Measurements from ENCODE around the gene ZNF136.

The ZNF136 gene

DNA sequence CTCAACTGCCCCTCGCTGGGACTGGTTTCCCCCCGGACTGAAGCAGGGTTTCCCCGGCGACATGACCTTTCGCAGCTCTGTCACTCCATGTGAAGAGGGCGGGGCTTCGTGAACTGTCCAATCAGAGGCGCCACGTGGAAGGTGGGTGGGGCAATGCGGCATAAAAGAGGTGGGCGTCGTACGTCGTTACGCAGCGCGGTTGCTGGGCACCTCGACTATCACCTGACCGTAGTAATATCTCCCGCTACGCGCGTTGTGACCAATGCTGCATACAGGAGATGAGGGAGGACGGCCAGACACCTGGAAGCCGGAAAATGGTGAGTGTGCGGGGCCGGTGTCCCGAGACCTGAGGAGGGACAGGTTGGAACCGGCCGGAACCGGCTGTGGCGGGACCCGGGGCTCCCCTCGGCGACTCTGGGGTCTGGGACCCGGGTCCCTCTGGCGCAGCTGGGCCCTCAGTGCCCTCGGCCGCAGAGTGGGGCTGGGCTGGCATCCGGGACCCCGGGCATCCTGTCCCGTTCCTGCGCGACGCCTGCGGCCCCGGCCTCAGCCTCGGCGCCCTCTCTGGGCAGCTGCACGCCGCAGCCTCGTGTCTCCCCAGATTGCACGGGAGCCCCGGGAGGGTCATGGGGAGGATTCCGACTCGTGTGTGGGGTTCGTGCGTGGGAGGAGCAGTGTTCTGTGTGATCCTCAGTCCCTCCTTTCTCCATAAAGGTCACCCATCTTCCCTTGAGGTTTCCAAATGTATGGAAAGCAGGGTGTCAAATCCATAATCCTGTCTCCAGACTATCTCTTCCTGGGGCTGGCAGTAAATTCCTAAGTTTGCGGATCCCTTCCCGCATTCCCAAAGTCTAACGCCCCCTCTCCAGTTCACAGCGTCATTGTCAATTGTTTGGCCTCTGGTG is 32.2 kb downstream of the ZNF136 start:
- peak; percentile 48 to 74 (median 49) for DNase-seq (ENCODE audit: low read depth in 3 of 3)

DNA sequence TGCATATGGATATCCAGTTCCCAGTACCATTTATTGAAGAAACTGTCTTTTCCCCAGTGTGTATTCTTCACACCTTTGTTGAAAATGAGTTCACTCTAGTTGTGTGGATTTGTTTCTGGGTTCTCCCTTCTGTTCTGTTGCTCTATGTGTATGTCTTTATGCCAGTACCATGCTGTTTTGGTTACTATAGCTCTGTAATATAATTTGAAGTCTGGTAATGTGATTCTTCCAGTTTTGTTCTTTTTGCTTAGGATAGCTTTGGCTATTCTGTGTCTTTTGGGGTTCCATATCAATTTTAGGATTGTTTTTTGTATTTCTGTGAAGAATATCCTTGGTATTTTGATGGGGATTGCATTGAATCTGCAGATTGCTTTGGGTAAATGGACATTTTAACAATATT is 35.2 kb downstream of the ZNF136 start:
- no peak for DNase-seq (ENCODE audit: low read depth in 3 of 3)

DNA sequence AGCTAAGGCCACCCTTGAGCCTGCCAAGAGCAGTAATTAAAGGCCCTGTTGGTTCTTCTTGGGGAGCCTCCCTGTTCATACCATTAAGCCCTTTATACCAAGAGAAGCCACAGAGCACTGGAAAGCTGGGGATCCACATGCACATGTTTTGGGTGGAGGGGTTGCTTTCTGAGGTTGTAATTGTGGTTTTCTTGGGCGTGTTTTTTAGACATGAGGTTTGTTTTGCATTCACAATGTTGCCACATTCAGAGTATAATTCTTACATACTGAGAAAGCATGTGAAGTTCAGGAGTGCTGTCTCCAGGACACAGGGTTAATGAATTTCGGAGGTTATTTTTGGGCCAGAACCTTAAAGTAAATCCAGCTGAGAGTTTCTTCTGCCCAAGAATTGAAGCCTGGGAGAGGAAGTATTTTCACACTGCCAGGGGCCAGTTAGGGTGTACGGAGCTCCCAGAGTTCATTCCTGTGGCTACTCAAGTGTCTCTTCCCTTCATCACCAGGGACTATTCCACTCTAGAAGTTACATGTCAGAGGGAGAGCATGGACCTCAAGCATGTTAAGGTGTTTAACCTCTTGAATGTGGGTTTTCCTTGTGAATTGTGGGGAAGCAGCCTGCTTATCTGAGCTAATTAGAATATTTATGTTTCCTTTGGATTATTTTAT is 37.0 kb downstream of the ZNF136 start:
- no peak for DNase-seq (ENCODE audit: low read depth in 3 of 3)

DNA sequence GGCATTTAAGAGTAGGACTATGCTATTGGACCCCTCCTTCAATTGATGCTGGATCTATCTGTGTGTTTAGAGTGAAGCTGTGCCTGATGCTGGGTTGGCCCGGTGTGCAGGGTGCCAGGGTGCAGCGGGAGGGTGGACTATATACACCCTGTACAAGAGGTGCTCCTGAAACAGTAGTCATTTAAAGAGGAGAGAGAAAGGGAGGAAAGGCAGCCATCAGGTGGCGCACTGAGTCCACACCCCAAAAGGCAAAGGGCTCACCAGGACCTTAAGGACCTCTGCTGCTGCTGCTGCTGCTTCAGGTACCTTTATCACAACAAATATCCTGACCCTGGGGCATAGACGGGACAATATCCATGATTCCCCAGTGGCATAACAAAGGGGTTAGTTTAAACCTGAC is 39.4 kb downstream of the ZNF136 start:
- peak; percentile 24 to 51 (median 48) for DNase-seq (ENCODE audit: low read depth in 3 of 3)

DNA sequence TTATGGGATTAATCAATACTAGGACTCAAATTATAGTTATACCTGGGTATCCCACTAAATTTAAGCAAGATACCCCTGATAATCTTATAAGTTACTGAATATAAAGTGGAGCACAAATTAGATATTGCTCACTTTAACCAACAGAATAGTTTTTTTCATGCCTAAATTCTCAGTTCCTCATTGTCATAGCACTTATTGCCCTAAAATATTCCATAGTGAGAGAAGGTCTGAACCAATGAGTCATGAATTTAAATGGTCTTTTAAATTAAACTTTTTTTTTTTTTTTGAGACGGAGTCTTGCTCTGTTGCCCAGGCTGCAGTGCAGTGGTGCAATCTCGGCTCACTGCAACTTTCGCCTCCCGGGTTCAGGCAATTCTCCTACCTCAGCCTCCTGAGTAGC is 42.4 kb downstream of the ZNF136 start:
- no peak for DNase-seq (ENCODE audit: low read depth in 3 of 3)

DNA sequence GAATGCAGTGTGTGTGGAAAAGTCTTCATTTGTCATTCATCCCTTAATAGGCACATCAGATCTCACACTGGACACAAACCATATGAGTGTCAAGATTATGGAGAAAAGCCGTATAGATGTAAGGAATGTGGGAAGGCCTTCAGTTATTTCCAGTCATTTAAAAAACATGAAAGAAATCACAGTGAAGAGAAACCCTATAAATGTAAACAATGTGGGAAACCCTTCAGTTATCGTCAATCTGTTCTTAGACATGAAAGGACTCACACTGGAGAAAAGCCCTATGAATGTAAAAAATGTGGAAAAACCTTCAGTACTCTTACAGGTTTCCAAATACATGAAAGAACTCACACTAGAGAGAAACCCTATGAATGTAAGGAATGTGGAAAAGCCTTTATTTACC is 45.3 kb downstream of the ZNF136 start:
- DNase-seq (ENCODE audit: low read depth in 3 of 3), result no peak

DNA sequence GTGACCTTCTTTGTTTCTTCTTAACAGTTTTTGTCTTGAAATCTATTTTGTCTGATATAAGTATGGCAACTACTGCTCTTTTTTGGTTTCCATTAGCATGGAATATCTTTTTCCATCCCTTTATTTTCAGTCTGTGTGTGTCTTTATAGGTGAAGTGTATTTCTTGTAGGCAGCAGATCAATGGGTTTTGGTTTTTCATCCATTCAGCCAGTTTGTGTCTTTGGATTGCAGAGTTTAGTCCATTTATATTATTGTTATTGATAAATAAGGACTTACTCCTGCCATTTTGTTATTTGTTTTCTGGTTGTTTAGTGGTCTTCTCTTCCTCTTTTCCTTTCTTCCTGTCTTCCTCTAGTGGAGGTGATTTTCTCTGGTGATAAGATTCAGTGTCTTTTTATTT is 54.4 kb downstream of the ZNF136 start:
- no peak for DNase-seq (ENCODE audit: low read depth in 3 of 3)

DNA sequence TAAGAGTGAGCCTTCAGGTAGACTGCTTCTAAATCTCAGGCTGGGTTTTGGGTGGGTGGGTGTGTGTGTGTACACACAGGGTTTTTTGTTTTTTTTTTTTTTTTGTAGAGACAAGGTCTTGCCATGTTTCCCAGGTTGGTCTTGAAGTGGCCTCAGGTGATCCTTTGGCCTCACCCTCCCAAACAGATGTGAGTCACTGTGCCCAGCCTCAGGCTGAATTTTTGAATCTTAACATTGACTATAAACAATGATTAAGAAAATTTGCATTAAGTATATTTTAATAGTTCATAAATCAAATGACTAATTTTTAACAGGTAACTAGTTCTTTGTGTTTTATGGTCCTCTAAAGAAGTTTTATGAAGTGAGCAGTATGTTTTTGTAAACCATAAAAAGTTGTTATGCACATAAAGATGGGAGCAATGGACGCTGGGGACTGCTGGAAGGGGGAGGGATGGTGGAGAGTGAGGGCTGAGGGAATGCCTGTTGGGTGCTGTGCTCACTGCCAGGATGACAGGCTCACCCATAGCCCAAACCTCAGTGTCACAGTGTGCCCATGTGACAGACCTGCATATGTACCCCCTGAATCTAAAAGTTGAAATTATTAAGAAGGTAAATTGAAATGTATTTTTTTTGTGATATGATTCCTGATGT is 60.2 kb downstream of the ZNF136 start:
- DNase-seq (ENCODE audit: low read depth in 3 of 3), result no peak

DNA sequence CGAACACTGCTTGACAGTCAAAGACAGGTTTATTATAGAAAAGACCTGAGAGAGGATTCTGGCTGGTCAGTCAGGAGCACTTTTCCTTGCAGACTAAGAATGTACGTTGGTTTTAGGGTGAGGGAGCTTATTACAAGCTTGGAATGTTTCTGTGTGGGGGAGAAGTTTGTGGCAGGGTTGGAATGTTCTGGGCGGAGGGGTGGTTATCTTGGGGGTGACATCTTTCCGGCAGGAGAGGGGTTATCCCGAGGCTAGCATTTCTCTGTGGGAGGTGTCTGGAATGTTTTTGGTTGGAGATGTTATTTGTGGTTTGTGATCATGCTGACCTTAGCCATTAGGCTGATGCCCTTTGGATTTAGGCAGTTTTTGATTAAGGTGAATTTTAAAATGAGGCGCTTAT is 61.8 kb downstream of the ZNF136 start:
- DNase-seq (ENCODE audit: low read depth in 3 of 3), result no peak

DNA sequence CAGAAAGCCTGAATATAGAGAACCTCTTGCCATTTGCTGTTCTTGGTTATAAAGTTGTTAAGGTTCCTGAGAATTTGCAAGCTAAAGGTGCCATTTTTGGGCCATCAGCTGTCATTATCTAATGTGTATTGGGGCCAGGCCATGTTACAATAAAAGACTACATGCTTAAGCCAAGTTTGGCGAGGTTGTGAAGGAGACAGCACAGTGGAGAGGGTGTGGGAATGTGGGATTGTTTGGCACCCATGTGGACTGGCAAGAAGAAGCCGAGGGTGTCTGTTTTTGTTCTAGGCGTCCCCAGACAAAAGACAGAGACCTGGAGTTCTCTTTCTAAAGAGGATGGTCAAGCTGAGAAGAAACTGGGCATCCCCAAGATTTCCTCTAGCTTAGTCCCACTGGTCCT is 67.1 kb downstream of the ZNF136 start:
- no peak for DNase-seq (ENCODE audit: low read depth in 3 of 3)

DNA sequence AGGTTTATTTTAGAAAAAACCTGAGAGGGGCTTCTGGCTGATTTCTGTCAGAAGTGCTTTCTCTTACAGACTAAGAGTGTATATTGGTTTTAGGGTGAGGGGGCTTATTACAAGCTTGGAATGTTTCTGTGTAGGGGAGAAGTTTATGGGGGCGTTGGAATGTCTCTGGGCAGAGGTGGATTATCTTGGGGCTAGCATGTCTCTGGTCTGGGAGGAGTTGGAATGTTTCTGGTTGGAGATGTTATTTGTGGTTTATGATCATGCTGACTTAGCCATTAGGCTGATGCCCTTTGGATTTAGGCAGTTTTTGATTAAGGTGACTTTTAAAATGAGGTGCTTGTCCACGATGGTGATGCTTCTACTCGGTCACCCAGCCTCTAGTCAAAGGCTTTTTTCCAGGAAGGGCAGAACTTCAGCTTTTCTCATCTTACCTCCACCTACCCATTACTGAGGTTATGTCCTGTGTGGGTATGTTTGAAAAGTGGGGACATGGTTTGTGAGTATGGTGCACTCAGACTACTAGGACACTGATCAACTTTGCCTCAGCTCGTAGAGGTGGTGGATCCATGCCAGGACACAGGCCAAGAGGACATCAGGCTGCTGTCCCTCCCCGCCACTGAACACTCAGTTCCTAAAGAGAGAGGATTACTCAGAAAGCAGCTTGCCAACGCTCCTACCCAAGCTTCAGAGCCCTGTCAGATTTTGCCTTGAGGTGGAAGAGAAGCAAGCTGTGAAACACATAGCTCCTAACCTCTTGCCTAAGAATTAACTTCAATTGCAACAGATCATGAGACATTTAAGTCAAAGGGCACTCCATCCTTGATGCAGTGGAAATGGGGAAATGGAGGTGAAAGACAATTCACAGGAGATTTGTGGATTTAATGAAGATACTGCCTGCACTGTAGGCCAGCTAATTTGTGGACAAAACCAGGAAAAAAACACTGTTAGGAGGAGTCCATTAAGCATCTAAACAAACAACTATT is 68.1 kb downstream of the ZNF136 start:
- no peak for DNase-seq (ENCODE audit: low read depth in 3 of 3)

DNA sequence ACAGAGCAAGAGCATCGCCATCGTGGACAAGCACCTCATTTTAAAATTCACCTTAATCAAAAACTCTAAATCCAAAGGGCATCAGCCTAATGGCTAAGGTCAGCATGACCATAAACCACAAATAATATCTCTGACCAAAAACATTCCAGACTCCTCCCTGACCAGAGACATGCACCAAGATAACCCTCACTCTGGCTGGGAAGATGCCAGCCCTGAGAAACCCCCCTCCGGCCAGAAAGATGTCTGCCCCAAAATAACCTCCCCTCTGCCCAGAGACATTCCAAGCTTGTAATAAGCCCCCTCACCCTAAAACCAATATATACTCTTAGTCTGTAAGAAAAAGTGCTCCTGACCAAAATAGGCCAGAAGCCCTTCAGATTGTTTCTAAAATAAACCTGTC is 70.1 kb downstream of the ZNF136 start:
- DNase-seq (ENCODE audit: low read depth in 3 of 3), result no peak

DNA sequence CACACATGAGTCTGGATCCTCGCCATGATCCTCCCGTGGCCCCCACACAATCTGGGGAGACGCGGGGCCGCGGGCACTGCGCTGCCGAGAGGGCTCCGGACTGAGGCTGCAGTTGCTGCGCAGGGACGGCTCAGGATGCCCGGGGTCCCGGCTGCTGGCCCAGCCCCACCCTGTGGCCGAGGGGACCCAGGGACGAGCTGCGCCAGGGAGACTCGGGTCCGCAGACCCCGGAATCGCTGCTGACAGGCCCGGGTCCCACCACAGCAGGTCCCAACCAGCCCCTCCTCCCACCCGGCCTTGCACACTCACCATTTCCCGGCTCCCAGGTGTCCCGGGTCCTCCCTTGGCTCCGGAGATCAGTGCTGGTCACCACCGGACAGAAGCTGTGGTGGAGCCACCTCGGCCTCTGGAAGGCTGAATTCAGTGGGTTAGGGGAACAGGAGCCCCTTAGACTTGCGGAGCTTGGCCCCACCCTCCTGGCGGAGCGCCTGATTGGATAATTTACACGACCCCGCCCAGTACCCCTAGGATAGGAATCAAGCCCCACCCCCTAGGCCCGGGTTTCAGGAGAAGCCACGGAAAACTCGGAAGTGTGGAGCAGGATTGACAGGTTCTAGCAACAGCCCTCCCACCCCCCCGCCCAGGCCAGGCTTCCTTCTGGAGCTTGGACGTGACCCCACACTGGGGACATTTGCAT is 74.4 kb downstream of the ZNF136 start:
- DNase-seq (ENCODE audit: low read depth in 3 of 3), result no peak
